Measurements from ENCODE around the gene LY9.

LY9 gene

DNA sequence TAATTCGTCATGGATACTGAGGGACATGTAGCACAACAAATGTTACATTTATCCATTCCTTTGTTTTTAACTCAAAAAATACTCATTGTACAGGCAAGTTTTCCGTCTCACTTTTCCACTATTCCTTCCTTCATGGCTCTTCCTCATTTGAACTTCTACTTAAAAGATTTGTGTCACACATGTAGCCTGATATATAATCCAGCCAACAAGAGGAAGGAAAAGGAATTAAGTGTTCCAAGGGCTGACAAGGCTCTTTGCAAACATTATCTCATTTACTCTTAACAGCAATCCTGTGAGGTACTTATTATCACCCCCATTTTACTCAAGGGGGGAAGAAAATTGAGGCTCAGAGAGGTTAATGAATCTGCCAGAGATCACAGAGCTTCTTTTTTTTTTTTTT lies 43.8 kb downstream of the LY9 start:
- no peak overlapping the region for H3K27ac ChIP-seq
- TF ChIP-seq, protein P1, sequence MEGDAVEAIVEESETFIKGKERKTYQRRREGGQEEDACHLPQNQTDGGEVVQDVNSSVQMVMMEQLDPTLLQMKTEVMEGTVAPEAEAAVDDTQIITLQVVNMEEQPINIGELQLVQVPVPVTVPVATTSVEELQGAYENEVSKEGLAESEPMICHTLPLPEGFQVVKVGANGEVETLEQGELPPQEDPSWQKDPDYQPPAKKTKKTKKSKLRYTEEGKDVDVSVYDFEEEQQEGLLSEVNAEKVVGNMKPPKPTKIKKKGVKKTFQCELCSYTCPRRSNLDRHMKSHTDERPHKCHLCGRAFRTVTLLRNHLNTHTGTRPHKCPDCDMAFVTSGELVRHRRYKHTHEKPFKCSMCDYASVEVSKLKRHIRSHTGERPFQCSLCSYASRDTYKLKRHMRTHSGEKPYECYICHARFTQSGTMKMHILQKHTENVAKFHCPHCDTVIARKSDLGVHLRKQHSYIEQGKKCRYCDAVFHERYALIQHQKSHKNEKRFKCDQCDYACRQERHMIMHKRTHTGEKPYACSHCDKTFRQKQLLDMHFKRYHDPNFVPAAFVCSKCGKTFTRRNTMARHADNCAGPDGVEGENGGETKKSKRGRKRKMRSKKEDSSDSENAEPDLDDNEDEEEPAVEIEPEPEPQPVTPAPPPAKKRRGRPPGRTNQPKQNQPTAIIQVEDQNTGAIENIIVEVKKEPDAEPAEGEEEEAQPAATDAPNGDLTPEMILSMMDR (conservative IDR thresholded peaks at IDR 0.05) = no peak

DNA sequence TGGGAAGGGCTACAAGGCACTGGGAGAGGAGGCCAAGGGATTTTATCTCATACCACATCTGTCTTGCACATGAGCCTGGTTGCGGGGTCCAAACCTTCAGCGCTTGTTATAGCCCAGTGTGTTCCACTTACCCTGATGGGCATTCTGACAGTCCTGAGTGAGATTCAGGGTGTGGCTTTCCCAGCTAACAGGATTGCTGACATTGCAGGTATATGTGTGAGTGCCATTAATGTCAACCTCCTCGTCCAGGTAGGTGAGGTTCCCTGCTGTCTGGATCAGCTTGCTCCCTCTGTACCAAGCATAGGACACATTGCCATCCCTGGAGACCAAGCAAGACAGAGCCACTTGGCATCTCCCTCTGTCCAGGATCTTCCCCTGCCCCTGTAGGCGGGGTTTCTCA lies 45.1 kb downstream of the LY9 start:
- TF ChIP-seq, protein P1 (conservative IDR thresholded peaks at IDR 0.05) = no peak
- H3K27ac ChIP-seq = no peak overlapping the region

DNA sequence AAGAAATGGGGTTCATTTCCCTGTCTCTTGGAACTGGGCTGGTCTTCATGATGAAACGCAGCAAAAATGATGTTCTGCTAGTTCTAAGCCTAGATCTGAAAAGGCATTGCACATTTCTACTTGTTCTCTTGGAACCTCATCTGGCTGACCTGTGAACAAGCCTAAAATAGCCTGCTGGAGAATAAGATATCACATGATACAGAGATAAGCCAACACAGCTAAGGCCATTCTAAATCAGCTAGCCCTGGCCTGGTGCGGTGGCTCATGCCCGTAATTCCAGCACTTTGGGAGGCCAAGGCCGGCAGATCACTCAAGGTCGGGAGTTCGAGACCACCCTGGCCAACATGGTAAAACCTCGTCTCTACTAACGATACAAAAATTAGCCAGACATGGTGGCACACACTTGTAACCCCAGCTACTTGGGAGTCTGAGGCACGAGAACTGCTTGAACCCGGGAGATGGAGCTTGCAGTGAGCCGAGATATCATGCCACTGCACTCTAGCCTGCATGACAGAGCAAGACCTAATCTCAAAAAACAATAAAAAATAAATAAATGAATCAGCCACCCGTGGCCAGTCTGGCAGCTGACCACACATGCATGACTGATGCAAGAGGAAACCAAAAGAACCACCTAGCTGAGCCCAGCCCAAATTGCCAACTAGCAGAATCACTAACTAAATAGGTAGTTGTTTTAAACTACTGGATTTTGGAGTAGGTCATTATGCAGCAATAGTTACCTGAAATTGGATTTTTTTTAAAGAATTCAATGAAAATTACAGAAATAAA lies 48.7 kb downstream of the LY9 start:
- TF ChIP-seq, protein P1 (conservative IDR thresholded peaks at IDR 0.05) = no peak
- H3K27ac ChIP-seq = no peak overlapping the region

DNA sequence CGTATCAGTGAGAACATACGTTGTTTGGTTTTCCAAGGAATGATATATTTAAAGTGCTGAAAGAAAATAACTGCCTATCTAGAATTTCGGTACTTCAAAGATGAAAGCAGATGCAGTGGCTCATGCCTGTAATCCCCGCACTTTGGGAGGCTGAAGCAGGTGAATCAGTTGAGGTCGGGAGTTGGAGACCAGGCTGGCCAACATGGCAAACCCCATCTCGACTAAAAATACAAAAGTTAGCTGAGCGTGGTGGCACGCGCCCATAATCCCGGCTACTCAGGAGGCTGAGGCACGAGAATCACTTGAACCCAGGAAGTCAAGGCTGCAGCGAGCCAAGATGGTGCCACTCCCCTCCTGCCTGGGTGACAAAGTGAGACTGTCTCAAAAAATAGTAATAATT lies 50.3 kb downstream of the LY9 start:
- no peak overlapping the region for H3K27ac ChIP-seq
- TF ChIP-seq, protein P1 (conservative IDR thresholded peaks at IDR 0.05) = no peak

DNA sequence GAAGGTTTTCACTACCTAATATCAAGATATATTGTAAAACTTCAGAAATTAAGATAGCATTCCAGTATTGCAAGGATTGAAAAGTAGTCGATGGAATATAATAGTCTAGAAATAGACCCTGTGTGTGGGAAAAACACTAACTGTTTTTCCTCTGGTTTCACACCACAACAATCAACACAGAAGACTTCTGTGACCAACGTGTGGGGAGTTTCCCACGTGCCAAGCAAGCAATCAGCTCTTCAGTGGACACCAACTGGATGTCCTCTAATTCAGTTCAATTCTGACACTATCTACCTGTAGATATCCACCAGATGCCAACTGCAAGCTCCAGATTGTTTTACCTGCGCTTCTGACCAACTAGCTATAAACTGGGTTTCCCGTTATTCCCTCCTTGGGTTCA lies 54.6 kb downstream of the LY9 start:
- no peak overlapping the region for H3K27ac ChIP-seq
- TF ChIP-seq, protein P1 (conservative IDR thresholded peaks at IDR 0.05) = no peak

DNA sequence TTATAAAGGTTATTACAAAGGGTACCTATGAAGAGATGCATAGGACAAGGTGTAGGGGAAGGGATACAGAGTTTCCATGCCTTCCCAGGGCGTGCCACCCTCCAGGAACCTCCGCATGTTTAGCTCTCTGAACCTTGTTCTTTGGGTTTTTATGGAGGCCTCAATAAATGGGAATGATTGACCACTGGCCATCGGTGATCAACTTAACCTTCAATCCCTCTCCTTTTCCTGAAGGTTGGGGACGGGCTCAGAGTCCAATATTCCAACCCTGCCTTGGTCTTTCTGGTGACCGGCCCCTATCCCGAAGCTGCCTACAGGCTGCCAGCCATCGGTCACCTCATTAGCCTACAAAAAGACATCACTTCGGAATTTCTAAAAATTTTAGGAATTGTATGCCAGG lies 55.0 kb downstream of the LY9 start:
- TF ChIP-seq, protein P1 (conservative IDR thresholded peaks at IDR 0.05) = no peak
- H3K27ac ChIP-seq = no peak overlapping the region

DNA sequence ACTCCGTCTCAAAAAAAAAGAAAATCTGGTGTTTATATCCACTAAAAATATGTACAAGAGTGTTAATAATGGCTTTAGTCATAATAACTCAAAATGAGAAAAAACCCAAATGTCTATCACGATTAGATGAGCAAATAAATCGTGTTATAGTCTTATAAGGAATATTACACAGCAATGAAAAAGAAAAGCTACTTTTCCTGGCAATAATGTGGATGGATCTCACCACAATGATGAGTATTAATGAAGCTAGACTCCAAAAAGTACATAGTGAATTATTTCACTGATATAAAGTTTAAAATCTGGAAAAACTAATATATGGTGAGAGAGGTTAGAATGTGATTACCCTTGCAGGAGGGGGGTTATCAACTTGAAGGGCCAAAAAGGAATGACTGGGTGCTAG lies 57.0 kb downstream of the LY9 start:
- TF ChIP-seq, protein P1 (conservative IDR thresholded peaks at IDR 0.05) = no peak
- no peak overlapping the region for H3K27ac ChIP-seq

All from VCaP (cell line).